Mesenteric fat pad (tissue), 1 donor: ENCODE measurements around the gene OR2L13. TPM values are rescaled to one million over a fixed set of nuclear protein-coding genes. Genes with fewer than 3 reads are reported as not detected.

Source experiments
- total RNA-seq: library from RNA; stranded (reverse); fragmentation: NEBNext Ultra II Directional; extraction: Animal tissue kit (Norgen Biotek cat#: 25700); gene quantifications from one replicate; pipeline ENCODE4 v1.2.1, GENCODE V29; 2021
- donor health status: DM: yes; HTN: yes; CAD: no.

The OR2L13 gene
- total RNA-seq, 1 donor from 2014 or later = not detected

Other genes starting within 250 kb of the OR2L13 start
- gene TRIM58, start 238.0 kb upstream of the OR2L13 start, total RNA-seq = 0.96 TPM
- not detected for gene OR2W3, start 199.6 kb upstream of the OR2L13 start, total RNA-seq
- not detected for gene OR2T8, start 174.9 kb upstream of the OR2L13 start, total RNA-seq
- gene OR2AJ1, start 170.3 kb upstream of the OR2L13 start, total RNA-seq = not detected
- not detected for gene OR2L8, start 146.3 kb upstream of the OR2L13 start, total RNA-seq
- not detected for gene OR2AK2, start 130.0 kb upstream of the OR2L13 start, total RNA-seq
- not detected for gene OR2L5, start 81.5 kb upstream of the OR2L13 start, total RNA-seq
- gene OR2L2, start 65.1 kb upstream of the OR2L13 start, total RNA-seq = 0.10 TPM
- gene OR2L3, start 48.3 kb upstream of the OR2L13 start, total RNA-seq = not detected
- gene OR2M5, start 50.0 kb downstream of the OR2L13 start, total RNA-seq = not detected
- not detected for gene OR2M2, start 79.6 kb downstream of the OR2L13 start, total RNA-seq
- gene OR2M3, start 102.1 kb downstream of the OR2L13 start, total RNA-seq = not detected
- not detected for gene OR2M4, start 136.2 kb downstream of the OR2L13 start, total RNA-seq
- gene OR2T33, start 182.8 kb downstream of the OR2L13 start, total RNA-seq = not detected
- gene OR2T12, start 208.2 kb downstream of the OR2L13 start, total RNA-seq = not detected
- not detected for gene OR2M7, start 229.4 kb downstream of the OR2L13 start, total RNA-seq